Peyer's patch (tissue), 4 donors: Measurements from ENCODE around the gene PTPN2.

Experiments used
- CTCF ChIP-seq, 6 experiments: fragments of 450-650 bp in 4 of 6; fragments of 200-600 bp in 2 of 6; sonication (generic) in 1 of 6; IDR thresholded peaks; one replicate each; pipeline ENCODE4 v1.5.1; 2017 to 2019; ENCODE audit warnings: antibody characterized with exemption in 6 of 6, mild to moderate bottlenecking in 3 of 6, moderate library complexity in 1 of 6
- POLR2A ChIP-seq, 2 donors: fragments of 450-650 bp; IDR thresholded peaks; one replicate each; pipeline ENCODE4 v1.5.1; 2017; ENCODE audit warnings: antibody characterized with exemption in 2 of 2, mild to moderate bottlenecking in 2 of 2, moderate library complexity in 2 of 2

- TF ChIP-seq CTCF (IDR thresholded peaks at IDR 0.05), result no peak
- TF ChIP-seq POLR2A (IDR thresholded peaks at IDR 0.05), result no peak
These were observed 134.9 kb downstream of the PTPN2 start for GRCh38 chr18:12749121-12749520.
